GM13977 (cell line): ENCODE data around the gene KLHL30.

ENCODE experiments used
- DNase-seq: peaks from one replicate; pipeline ENCODE4 v3.0.0; 2012; ENCODE audit warnings: low spot score
- CTCF ChIP-seq: IDR thresholded peaks from 2 replicates; pipeline ENCODE4 v1.5.1; 2012; ENCODE audit warnings: mild to moderate bottlenecking, control low read depth; ENCODE audit not compliant: insufficient read depth; ENCODE audit errors: extremely low read depth, missing control alignments
- in situ Hi-C: fragments of 300-500 bp; cut with MboI; formaldehyde crosslinking; loops from one replicate; pipeline ENCODE4 v1.12.0; 2022; ENCODE audit warnings: low sequenced_read_pairs, low pct_unique_long_range_greater_than_20kb, mixed read lengths, inconsistent platforms; ENCODE audit not compliant: unreplicated experiment

KLHL30 gene

GRCh38 chr2:238125127-238125885, 13.2 kb upstream of the KLHL30 start:
- in situ Hi-C loops, result no loop called here
- DNase-seq, result no peak
- TF ChIP-seq CTCF, result no peak

GRCh38 chr2:238126338-238126737, 12.1 kb upstream of the KLHL30 start:
- TF ChIP-seq CTCF, result no peak
- in situ Hi-C loops, result no loop called here
- DNase-seq, result no peak

GRCh38 chr2:238126775-238127164, 11.7 kb upstream of the KLHL30 start:
- in situ Hi-C loops, result no loop called here
- no peak for TF ChIP-seq CTCF
- DNase-seq, result no peak

GRCh38 chr2:238127165-238128060, 11.1 kb upstream of the KLHL30 start:
- TF ChIP-seq CTCF, result no peak
- in situ Hi-C loops, result no loop called here
- DNase-seq, result no peak

GRCh38 chr2:238128061-238128440, 10.4 kb upstream of the KLHL30 start:
- in situ Hi-C loops, result no loop called here
- no peak for TF ChIP-seq CTCF
- DNase-seq, result no peak

- TF ChIP-seq CTCF, result no peak
- no peak for DNase-seq
- in situ Hi-C loops, result no loop called here
Measured at GRCh38 chr2:238128534-238129001, 9.9 kb upstream of the KLHL30 start.
